ENCODE measurements around the gene C11orf87.

DNA sequence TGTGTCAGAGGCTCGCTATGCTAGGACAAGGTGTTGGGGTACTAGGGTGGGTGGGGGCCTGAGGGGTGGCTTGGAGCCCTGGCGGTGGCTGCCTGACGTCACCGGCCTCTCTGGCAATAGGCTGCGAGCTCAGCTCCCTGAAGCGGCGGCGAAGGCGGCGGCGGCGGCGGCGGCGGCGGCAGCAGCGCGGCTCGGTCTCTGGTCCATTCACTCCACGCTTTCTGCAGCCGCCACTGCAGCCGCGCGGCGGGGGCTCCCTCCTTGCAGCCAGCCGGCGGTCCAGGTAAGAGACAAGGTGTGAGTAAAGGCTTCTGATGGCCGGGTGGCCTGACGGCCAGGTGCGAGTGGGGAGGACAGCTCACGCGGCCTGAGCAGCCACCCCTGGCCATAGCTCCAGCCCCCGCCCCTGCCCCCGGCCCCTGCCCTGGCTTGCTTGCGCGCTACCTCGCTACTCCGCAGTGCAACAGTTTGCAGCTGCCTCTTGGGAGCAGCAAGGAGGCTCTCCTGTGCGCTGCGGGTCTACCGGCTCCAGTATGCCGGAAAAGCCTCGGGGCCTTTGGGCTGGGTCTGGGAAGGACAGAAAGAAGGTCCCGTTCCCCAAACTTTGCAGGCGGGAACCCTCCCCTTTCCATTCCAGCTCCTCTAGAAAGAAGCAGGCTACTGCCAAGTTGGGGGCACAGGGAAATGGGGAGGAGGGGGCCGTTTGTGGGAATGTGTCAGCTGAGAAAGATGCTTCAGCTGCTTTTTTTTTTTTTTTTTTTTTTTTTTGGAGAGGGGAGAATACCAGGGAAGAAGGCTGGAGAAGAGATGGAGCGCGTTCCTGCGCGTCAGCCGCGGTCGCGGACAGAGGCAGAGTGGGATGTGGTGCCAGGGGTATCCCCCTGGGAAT lies at the start of gene C11orf87:
- TF ChIP-seq, protein P1, sequence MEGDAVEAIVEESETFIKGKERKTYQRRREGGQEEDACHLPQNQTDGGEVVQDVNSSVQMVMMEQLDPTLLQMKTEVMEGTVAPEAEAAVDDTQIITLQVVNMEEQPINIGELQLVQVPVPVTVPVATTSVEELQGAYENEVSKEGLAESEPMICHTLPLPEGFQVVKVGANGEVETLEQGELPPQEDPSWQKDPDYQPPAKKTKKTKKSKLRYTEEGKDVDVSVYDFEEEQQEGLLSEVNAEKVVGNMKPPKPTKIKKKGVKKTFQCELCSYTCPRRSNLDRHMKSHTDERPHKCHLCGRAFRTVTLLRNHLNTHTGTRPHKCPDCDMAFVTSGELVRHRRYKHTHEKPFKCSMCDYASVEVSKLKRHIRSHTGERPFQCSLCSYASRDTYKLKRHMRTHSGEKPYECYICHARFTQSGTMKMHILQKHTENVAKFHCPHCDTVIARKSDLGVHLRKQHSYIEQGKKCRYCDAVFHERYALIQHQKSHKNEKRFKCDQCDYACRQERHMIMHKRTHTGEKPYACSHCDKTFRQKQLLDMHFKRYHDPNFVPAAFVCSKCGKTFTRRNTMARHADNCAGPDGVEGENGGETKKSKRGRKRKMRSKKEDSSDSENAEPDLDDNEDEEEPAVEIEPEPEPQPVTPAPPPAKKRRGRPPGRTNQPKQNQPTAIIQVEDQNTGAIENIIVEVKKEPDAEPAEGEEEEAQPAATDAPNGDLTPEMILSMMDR (IDR thresholded peaks at IDR 0.05): no peak
- no peak for TF ChIP-seq EZH2 (IDR thresholded peaks at IDR 0.05; ENCODE audit: borderline replicate concordance, insufficient read depth, low read depth, low read length, poor library complexity, severe bottlenecking)
